ENCODE data around the gene DUOXA1.

- no peak for TF ChIP-seq CTCF (IDR thresholded peaks at IDR 0.05)
- TF ChIP-seq POLR2A (IDR thresholded peaks at IDR 0.05), result no peak
Measured at GRCh38 chr15:45097466-45097865, 32.2 kb downstream of the DUOXA1 start.

Measured in breast epithelium (tissue), 3 donors.